CD14-positive monocyte (primary cell): Measurements from ENCODE around the gene TENM3. TPM values are rescaled to one million over a fixed set of nuclear protein-coding genes. Genes with fewer than 3 reads are reported as not detected.

Experiments used
- DNase-seq, 3 donors: peaks; one replicate each; pipeline ENCODE4 v3.0.0-alpha.2; 2011 to 2022
- H2AFZ ChIP-seq: 2 replicates; pipeline ENCODE4 v1.6.0; 2012; ENCODE audit warnings: mild to moderate bottlenecking, low read depth, low read length, inconsistent platforms; ENCODE audit not compliant: insufficient read depth, poor library complexity, severe bottlenecking
- H3K27ac ChIP-seq, 2 donors: 1 replicate in 1 of 2; 2 replicates in 1 of 2; pipeline ENCODE4 v1.5.1; 2012 to 2013; ENCODE audit warnings: low read length in 2 of 2, control low read depth in 1 of 2, inconsistent platforms in 1 of 2, low read depth in 1 of 2, mild to moderate bottlenecking in 1 of 2
- H3K27me3 ChIP-seq, 2 donors: one replicate each; pipeline versions ENCODE4 v1.6.0 to v1.6.1; 2011 to 2013; ENCODE audit warnings: low read length in 2 of 2; ENCODE audit not compliant: control insufficient read depth in 2 of 2, insufficient read depth in 2 of 2
- H3K36me3 ChIP-seq, 2 donors: replicated peaks in 1 of 2; 1 replicate in 1 of 2; 2 replicates in 1 of 2; pipeline versions ENCODE4 v1.5.1 to v1.6.1; 2012 to 2013; ENCODE audit warnings: low read length in 2 of 2, control low read depth in 1 of 2, inconsistent platforms in 1 of 2, mild to moderate bottlenecking in 1 of 2; ENCODE audit not compliant: insufficient read depth in 2 of 2, control insufficient read depth in 1 of 2
- H3K4me1 ChIP-seq, 2 donors: 1 replicate in 1 of 2; 2 replicates in 1 of 2; pipeline versions ENCODE4 v1.5.1 to v1.6.1; 2012 to 2013; ENCODE audit warnings: low read length in 2 of 2, control low read depth in 1 of 2, inconsistent platforms in 1 of 2, mild to moderate bottlenecking in 1 of 2, moderate library complexity in 1 of 2; ENCODE audit not compliant: insufficient read depth in 2 of 2, control insufficient read depth in 1 of 2
- H3K4me2 ChIP-seq: replicated peaks from 2 replicates; pipeline ENCODE3; 2012; ENCODE audit warnings: low read length, moderate library complexity, mild to moderate bottlenecking; ENCODE audit not compliant: poor library complexity, severe bottlenecking; ENCODE audit errors: extremely low read depth
- H3K4me3 ChIP-seq, 3 experiments: fragments of 200-600 bp in 1 of 3; sonication (generic) in 1 of 3; replicated peaks in 1 of 3; 1 replicate in 2 of 3; 2 replicates in 1 of 3; pipeline ENCODE4 v1.5.1; 2011 to 2013; ENCODE audit warnings: low read length in 3 of 3, mild to moderate bottlenecking in 3 of 3, control low read depth in 2 of 3, low read depth in 2 of 3, inconsistent platforms in 1 of 3, moderate library complexity in 1 of 3
- H3K79me2 ChIP-seq: 2 replicates; pipeline ENCODE4 v1.6.0; 2012; ENCODE audit warnings: mild to moderate bottlenecking, control low read depth, inconsistent platforms, low read length, moderate library complexity; ENCODE audit not compliant: insufficient read depth
- H3K9ac ChIP-seq: 2 replicates; pipeline ENCODE4 v1.6.0; 2017; ENCODE audit warnings: low read length, mild to moderate bottlenecking; ENCODE audit not compliant: insufficient read depth, poor library complexity, severe bottlenecking
- H3K9me3 ChIP-seq, 2 donors: replicated peaks in 1 of 2; 1 replicate in 1 of 2; 2 replicates in 1 of 2; pipeline versions ENCODE4 v1.5.1 to v1.6.1; 2012 to 2013; ENCODE audit warnings: low read length in 2 of 2, control low read depth in 1 of 2; ENCODE audit not compliant: control insufficient read depth in 1 of 2, insufficient read depth in 1 of 2
- H4K20me1 ChIP-seq: 2 replicates; pipeline ENCODE4 v1.6.0; 2012; ENCODE audit warnings: mild to moderate bottlenecking, low read length, control low read depth, moderate library complexity; ENCODE audit not compliant: insufficient read depth
- H3K27ac Mint-ChIP-seq, 7 donors: one replicate each; pipeline ENCODE4 v1.8.0; 2020; ENCODE audit warnings: mild to moderate bottlenecking in 7 of 7, mixed read lengths in 7 of 7, moderate library complexity in 6 of 7, inconsistent platforms in 2 of 7
- H3K27me3 Mint-ChIP-seq, 3 donors: one replicate each; pipeline ENCODE4 v1.8.0; 2021 to 2022; ENCODE audit warnings: low read depth in 3 of 3, mild to moderate bottlenecking in 3 of 3, mixed read lengths in 3 of 3, moderate library complexity in 3 of 3, inconsistent platforms in 1 of 3
- H3K36me3 Mint-ChIP-seq, 2 donors: one replicate each; pipeline ENCODE4 v1.8.0; 2020; ENCODE audit warnings: mixed read lengths in 2 of 2, inconsistent platforms in 1 of 2, mild to moderate bottlenecking in 1 of 2
- H3K4me1 Mint-ChIP-seq: one replicate; pipeline ENCODE4 v1.8.0; 2020; ENCODE audit warnings: mild to moderate bottlenecking, mixed read lengths
- H3K4me3 Mint-ChIP-seq, 2 donors: one replicate each; pipeline ENCODE4 v1.8.0; 2020; ENCODE audit warnings: mild to moderate bottlenecking in 2 of 2, mixed read lengths in 2 of 2, moderate library complexity in 1 of 2
- H3K9me3 Mint-ChIP-seq, 7 donors: one replicate each; pipeline ENCODE4 v1.8.0; 2020 to 2022; ENCODE audit warnings: mixed read lengths in 7 of 7, mild to moderate bottlenecking in 6 of 7, moderate library complexity in 6 of 7, inconsistent platforms in 2 of 7
- WGBS: methylation state at CpG from one replicate; pipeline ENCODE4 v1.1.5; 2013; ENCODE audit warnings: missing lambda C conversion rate; ENCODE audit not compliant: insufficient coverage; 5-methylcytosine and 5-hydroxymethylcytosine counted together
- intact Hi-C, 2 donors: fragments of 100-400 bp; cut with micrococcal nuclease; formaldehyde crosslinking; loops; one replicate each; pipeline versions ENCODE4 v1.15.0 to v1.15.1; 2023
- polyA plus RNA-seq, 3 donors: library from polyadenylated mRNA; depleted of rRNA in 1 of 3; unstranded in 2 of 3; stranded (reverse) in 1 of 3; fragments of 300-500 nt in 2 of 3; fragments of >200 nt in 1 of 3; fragmentation: Illumina TruSeq in 2 of 3; gene quantifications; 1 replicate in 2 of 3; 2 replicates in 1 of 3; pipeline ENCODE4 v1.2.3, GENCODE V29; 2012 to 2021
- TF ChIP-seq, protein P1 (sequence below): fragments of 200-600 bp; IDR thresholded peaks from one replicate; pipeline ENCODE4 v1.8.0; 2022; ENCODE audit warnings: antibody characterized with exemption, mild to moderate bottlenecking

The TENM3 gene
- polyA plus RNA-seq, 3 donors: not detected

DNA sequence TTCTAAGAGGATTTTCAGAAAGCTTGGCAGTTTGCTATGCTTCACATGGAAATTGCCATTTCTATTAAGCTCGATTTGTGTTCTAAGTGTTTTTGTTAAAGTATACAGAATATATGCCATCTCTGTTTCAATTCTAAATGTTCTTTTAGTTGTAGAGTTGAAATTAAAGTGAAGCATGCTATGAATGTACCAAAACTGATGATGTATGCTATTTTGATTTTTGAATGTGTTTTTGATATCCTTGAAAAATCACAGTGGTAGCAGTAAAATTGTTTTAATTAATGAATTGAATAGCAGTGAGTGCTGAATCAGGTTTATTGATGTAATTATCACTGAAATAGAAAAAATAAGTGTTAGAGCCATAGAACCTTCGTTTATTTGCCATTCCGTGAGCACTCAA lies 110.9 kb downstream of the TENM3 start:
- Histone ChIP-seq H4K20me1 (no peaks in the 10 kb centered on the region), H3K27ac (no peak overlapping the region), H3K4me3 (no peak overlapping the region), H2AFZ (no peak overlapping the region), H3K36me3 (no peaks in the 10 kb centered on the region), H3K9ac (no peak overlapping the region), H3K27me3 (no peaks in the 10 kb centered on the region), H3K4me2 (no peak overlapping the region), H3K9me3 (no peaks in the 10 kb centered on the region), H3K79me2 (no peaks in the 10 kb centered on the region), H3K4me1 (no peaks in the 10 kb centered on the region)
- no peaks in the 10 kb centered on the region for H3K36me3 Mint-ChIP-seq
- WGBS: no CpG with 5 or more reads among the region's 3 CpGs
- no peaks in the 10 kb centered on the region for H3K4me1 Mint-ChIP-seq
- peaks cover 0 to 5% (median 0%) of the 10 kb centered on the region in 3 donors for H3K27me3 Mint-ChIP-seq
- peaks cover 0 to 9% (median 2%) of the 10 kb centered on the region in 7 donors for H3K9me3 Mint-ChIP-seq
- no peak overlapping the region for H3K27ac Mint-ChIP-seq
- H3K4me3 Mint-ChIP-seq: no peak overlapping the region
- TF ChIP-seq, protein P1, sequence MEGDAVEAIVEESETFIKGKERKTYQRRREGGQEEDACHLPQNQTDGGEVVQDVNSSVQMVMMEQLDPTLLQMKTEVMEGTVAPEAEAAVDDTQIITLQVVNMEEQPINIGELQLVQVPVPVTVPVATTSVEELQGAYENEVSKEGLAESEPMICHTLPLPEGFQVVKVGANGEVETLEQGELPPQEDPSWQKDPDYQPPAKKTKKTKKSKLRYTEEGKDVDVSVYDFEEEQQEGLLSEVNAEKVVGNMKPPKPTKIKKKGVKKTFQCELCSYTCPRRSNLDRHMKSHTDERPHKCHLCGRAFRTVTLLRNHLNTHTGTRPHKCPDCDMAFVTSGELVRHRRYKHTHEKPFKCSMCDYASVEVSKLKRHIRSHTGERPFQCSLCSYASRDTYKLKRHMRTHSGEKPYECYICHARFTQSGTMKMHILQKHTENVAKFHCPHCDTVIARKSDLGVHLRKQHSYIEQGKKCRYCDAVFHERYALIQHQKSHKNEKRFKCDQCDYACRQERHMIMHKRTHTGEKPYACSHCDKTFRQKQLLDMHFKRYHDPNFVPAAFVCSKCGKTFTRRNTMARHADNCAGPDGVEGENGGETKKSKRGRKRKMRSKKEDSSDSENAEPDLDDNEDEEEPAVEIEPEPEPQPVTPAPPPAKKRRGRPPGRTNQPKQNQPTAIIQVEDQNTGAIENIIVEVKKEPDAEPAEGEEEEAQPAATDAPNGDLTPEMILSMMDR: no peak
- intact Hi-C loops: no loop called here
- DNase-seq: no peak

DNA sequence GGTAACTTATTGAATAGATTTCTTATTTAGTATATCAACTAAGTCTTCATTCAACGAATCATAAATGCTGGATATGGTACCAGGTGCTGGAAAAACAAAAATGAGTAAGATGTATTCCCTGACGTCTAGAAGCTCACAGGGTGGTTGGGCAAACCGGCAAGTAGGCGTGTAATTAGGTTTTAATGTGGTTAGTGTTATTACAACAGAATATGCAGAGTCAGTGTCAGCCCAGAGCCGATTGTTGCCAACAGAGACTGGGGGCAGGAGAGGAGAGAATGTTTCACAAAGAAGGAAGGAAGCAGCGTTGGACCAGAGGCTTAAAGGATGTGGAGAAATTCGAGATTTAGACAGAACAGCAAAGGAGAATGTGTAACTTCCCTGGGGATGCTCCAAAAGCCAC lies 111.7 kb downstream of the TENM3 start:
- intact Hi-C loops: no loop called here
- Histone ChIP-seq H2AFZ (no peak overlapping the region), H3K27me3 (no peaks in the 10 kb centered on the region), H3K79me2 (no peaks in the 10 kb centered on the region), H3K9ac (no peak overlapping the region), H3K4me1 (no peaks in the 10 kb centered on the region), H3K36me3 (no peaks in the 10 kb centered on the region), H3K4me2 (no peak overlapping the region), H3K4me3 (no peak overlapping the region), H3K9me3 (no peaks in the 10 kb centered on the region), H3K27ac (no peak overlapping the region), H4K20me1 (no peaks in the 10 kb centered on the region)
- no peak for DNase-seq
- H3K27ac Mint-ChIP-seq: no peak overlapping the region
- H3K4me3 Mint-ChIP-seq: no peak overlapping the region
- TF ChIP-seq, protein P1: no peak
- 32% methylated on average over 6 of the region's 7 CpGs for WGBS
- H3K9me3 Mint-ChIP-seq: peaks cover 0 to 10% (median 4%) of the 10 kb centered on the region in 7 donors
- H3K4me1 Mint-ChIP-seq: no peaks in the 10 kb centered on the region
- peaks cover 0 to 5% (median 0%) of the 10 kb centered on the region in 3 donors for H3K27me3 Mint-ChIP-seq
- no peaks in the 10 kb centered on the region for H3K36me3 Mint-ChIP-seq
